Hepatocyte (in vitro differentiated cells): Measurements from ENCODE around the gene DDC.
"Not testable (repeated sequence)": the region's sequence is repeated elsewhere in the genome, so short reads cannot be mapped to it uniquely, and the experiment has no call there.

Source experiments
- EZH2 ChIP-seq: fragments of 200-600 bp; sonication (generic); IDR thresholded peaks from 2 replicates; pipeline ENCODE4 v1.6.1; 2016; ENCODE audit warnings: antibody characterized with exemption, mild to moderate bottlenecking, borderline replicate concordance
- TF ChIP-seq, protein P1 (sequence below): fragments of 200-600 bp; sonication (generic); IDR thresholded peaks from 2 replicates; pipeline ENCODE4 v1.5.1; 2016; ENCODE audit warnings: antibody characterized with exemption, mild to moderate bottlenecking; ENCODE audit not compliant: poor library complexity

DNA sequence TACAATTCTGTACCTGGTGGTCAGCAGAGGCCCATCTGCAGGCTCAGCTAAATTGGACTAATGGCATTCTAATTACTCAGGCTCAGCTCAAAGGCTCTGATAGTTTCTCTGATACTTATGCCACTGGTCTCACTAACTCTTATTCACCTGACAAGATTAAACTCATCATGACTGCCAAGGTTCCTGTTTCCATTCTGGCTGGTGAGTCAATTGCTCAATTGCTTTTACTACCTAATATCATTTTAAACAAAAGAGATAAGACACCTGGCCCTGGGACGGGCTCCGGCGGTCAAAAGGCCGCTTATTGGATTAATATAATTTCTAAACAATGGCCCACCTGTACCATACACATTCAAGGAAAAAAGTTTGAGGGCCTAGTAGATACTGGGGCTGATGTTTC, 12.9 kb upstream of the DDC start:
- TF ChIP-seq, protein P1, sequence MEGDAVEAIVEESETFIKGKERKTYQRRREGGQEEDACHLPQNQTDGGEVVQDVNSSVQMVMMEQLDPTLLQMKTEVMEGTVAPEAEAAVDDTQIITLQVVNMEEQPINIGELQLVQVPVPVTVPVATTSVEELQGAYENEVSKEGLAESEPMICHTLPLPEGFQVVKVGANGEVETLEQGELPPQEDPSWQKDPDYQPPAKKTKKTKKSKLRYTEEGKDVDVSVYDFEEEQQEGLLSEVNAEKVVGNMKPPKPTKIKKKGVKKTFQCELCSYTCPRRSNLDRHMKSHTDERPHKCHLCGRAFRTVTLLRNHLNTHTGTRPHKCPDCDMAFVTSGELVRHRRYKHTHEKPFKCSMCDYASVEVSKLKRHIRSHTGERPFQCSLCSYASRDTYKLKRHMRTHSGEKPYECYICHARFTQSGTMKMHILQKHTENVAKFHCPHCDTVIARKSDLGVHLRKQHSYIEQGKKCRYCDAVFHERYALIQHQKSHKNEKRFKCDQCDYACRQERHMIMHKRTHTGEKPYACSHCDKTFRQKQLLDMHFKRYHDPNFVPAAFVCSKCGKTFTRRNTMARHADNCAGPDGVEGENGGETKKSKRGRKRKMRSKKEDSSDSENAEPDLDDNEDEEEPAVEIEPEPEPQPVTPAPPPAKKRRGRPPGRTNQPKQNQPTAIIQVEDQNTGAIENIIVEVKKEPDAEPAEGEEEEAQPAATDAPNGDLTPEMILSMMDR: not testable (repeated sequence)
- TF ChIP-seq EZH2: not testable (repeated sequence)
